DND-41 (cell line): Measurements from ENCODE around the gene LTBP2.

Source experiments
- ATAC-seq: fragments of 200-7000 bp; cut with Tn5 transposase; 3 replicates; pipeline ENCODE4 v1.9.1; 2021; ENCODE audit warnings: low read depth; ENCODE audit not compliant: insufficient read depth
- DNase-seq: peaks from one replicate; pipeline ENCODE4 v3.0.0-alpha.2; 2020
- H2AFZ ChIP-seq: 2 replicates; pipeline ENCODE4 v1.6.0; 2012; ENCODE audit warnings: low read depth, low read length
- H3K27ac ChIP-seq: 2 replicates; pipeline ENCODE4 v1.5.1; 2012; ENCODE audit warnings: low read length, inconsistent platforms
- H3K27me3 ChIP-seq: fragments of 200-600 bp; sonication (generic); 2 replicates; pipeline ENCODE4 v1.6.0; 2012; ENCODE audit warnings: low read length, mild to moderate bottlenecking, inconsistent platforms; ENCODE audit not compliant: insufficient read depth, poor library complexity
- H3K36me3 ChIP-seq: 2 replicates; pipeline ENCODE4 v1.5.1; 2012; ENCODE audit warnings: low read length, inconsistent platforms; ENCODE audit not compliant: insufficient read depth
- H3K4me1 ChIP-seq: 2 replicates; pipeline ENCODE4 v1.5.1; 2012; ENCODE audit warnings: mild to moderate bottlenecking, low read length; ENCODE audit not compliant: insufficient read depth
- H3K4me2 ChIP-seq: 2 replicates; pipeline ENCODE4 v1.6.0; 2012; ENCODE audit warnings: mild to moderate bottlenecking, moderate library complexity, low read length, inconsistent platforms; ENCODE audit not compliant: insufficient read depth
- H3K4me3 ChIP-seq, 2 experiments: fragments of 200-600 bp in 1 of 2; shearing (Covaris generic) in 1 of 2; 2 replicates each; pipeline ENCODE4 v1.5.1; 2012 to 2016; ENCODE audit warnings: inconsistent platforms in 2 of 2, low read length in 2 of 2, mild to moderate bottlenecking in 2 of 2, low read depth in 1 of 2, moderate library complexity in 1 of 2
- H3K79me2 ChIP-seq: 2 replicates; pipeline ENCODE4 v1.6.0; 2012; ENCODE audit warnings: low read length, inconsistent platforms; ENCODE audit not compliant: insufficient read depth
- H3K9ac ChIP-seq: 2 replicates; pipeline ENCODE4 v1.6.0; 2012; ENCODE audit warnings: low read depth, mild to moderate bottlenecking, inconsistent platforms, low read length, moderate library complexity
- H3K9me3 ChIP-seq: 2 replicates; pipeline ENCODE4 v1.5.1; 2012; ENCODE audit warnings: low read length, moderate library complexity, mild to moderate bottlenecking, inconsistent platforms; ENCODE audit not compliant: insufficient read depth, severe bottlenecking
- H4K20me1 ChIP-seq: 2 replicates; pipeline ENCODE4 v1.6.0; 2012; ENCODE audit warnings: low read length; ENCODE audit not compliant: insufficient read depth
- EZH2 ChIP-seq: IDR thresholded peaks from 3 replicates; pipeline ENCODE4 v1.6.1; 2012; ENCODE audit warnings: borderline replicate concordance, low read depth, mild to moderate bottlenecking, moderate library complexity, low read length, inconsistent platforms; ENCODE audit not compliant: severe bottlenecking
- TF ChIP-seq, protein P1 (sequence below): IDR thresholded peaks from 2 replicates; pipeline ENCODE4 v1.5.1; 2012; ENCODE audit warnings: borderline replicate concordance, low read length, moderate library complexity, mild to moderate bottlenecking; ENCODE audit not compliant: poor library complexity, severe bottlenecking; ENCODE audit errors: extremely low read depth

The LTBP2 gene

DNA sequence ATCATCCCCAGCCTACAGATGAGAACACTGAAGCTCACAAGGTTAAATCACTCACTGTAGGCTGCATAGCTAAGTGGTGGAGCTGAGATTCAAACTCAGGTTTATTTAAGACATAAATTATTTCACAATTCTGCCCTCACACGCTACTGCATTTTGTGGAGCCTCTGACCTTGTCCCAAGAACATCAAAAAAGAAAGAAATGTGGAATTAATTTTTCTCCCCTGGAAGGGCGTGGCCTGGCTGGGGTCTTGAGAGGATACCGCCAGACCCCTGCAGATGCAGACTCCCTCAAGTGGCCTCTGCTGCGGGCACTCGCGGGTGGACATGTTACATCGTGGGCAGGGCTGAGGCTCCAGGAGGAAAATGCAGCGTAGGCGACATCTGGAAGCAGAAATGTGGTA is 40.6 kb downstream of the LTBP2 start:
- H3K9me3 ChIP-seq: no peaks in the 10 kb centered on the region
- H3K4me2 ChIP-seq: no peak overlapping the region
- TF ChIP-seq, protein P1, sequence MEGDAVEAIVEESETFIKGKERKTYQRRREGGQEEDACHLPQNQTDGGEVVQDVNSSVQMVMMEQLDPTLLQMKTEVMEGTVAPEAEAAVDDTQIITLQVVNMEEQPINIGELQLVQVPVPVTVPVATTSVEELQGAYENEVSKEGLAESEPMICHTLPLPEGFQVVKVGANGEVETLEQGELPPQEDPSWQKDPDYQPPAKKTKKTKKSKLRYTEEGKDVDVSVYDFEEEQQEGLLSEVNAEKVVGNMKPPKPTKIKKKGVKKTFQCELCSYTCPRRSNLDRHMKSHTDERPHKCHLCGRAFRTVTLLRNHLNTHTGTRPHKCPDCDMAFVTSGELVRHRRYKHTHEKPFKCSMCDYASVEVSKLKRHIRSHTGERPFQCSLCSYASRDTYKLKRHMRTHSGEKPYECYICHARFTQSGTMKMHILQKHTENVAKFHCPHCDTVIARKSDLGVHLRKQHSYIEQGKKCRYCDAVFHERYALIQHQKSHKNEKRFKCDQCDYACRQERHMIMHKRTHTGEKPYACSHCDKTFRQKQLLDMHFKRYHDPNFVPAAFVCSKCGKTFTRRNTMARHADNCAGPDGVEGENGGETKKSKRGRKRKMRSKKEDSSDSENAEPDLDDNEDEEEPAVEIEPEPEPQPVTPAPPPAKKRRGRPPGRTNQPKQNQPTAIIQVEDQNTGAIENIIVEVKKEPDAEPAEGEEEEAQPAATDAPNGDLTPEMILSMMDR: no peak
- no peak for TF ChIP-seq EZH2
- no peak overlapping the region for H3K9ac ChIP-seq
- H2AFZ ChIP-seq: no peak overlapping the region
- DNase-seq (no peak), ATAC-seq (no peak)
- no peak overlapping the region for H3K27ac ChIP-seq
- no peaks in the 10 kb centered on the region for H3K36me3 ChIP-seq
- H3K4me1 ChIP-seq: no peaks in the 10 kb centered on the region
- H3K79me2 ChIP-seq: no peaks in the 10 kb centered on the region
- peaks cover 24% of the 10 kb centered on the region for H3K27me3 ChIP-seq
- no peak overlapping the region for H3K4me3 ChIP-seq
- no peaks in the 10 kb centered on the region for H4K20me1 ChIP-seq

DNA sequence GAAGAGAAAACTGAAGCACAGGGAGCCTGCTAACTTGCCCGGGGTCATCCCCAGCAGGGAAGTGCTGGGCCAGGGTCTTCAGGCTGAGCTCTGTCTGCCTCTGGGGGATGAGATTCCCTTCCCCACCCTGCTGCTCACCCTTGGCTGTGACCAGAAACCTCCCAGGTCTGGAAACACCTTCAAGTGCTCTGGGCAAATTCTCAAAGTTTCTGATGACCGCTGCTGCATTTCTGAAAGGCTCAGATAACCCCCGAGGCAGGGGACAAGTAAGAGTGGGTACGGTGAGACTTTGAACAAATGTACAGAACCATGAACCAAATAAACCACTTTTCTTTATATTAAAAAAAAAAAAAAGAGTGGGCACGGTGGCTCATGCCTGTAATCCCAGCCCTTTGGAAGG is 41.3 kb downstream of the LTBP2 start:
- Histone ChIP-seq H3K9ac (no peak overlapping the region), H3K9me3 (no peaks in the 10 kb centered on the region), H3K4me1 (no peaks in the 10 kb centered on the region), H3K36me3 (no peaks in the 10 kb centered on the region), H3K27me3 (peaks cover 20% of the 10 kb centered on the region), H3K4me2 (no peak overlapping the region), H4K20me1 (no peaks in the 10 kb centered on the region), H2AFZ (no peak overlapping the region), H3K4me3 (no peak overlapping the region), H3K79me2 (no peaks in the 10 kb centered on the region), H3K27ac (no peak overlapping the region)
- no peak for DNase-seq
- ATAC-seq: no peak
- TF ChIP-seq, protein P1: no peak
- no peak for TF ChIP-seq EZH2

DNA sequence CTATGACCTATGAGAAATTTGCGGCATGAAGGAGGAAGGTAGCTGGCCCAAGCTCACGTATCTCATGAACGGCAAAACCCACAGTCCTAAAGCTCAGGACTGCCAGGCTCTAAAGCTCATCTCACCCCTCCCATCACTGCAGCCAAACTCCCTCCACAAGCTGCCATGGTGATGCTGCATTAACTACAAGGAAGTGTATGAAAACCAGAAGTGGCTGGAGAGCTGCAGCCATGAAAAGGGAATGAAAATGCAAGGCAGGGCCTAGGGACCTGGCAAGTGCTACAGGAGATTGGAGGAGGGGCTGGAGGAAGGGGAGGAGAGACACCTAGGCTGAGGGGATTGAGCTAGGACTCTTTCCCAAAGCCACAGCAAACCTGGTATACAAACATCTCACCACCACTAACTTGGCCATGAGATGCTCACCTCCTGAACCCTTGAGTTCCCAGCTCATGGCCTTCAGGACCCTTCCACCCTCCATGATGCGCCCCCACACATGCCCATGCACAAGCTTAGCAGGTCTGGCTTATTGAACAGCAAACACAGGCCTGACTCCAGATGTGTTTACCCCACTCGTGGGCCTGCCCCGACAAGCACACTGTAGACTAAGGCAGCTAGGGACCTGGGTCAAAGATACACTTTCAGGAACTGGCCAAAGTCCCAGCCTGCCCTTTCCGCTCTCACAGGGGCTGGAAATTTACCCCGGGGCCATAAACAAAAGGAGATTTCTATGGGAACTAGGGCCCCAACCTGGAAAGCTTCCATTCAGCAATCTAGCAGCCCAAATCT is 42.0 kb downstream of the LTBP2 start:
- no peak overlapping the region for H3K27ac ChIP-seq
- no peak for ATAC-seq

More for the DNA sequence above, 42.0 kb downstream of the LTBP2 start:
- no peak overlapping the region for H2AFZ ChIP-seq
- H3K9me3 ChIP-seq: no peaks in the 10 kb centered on the region
- TF ChIP-seq, protein P1: no peak
- TF ChIP-seq EZH2: no peak
- no peaks in the 10 kb centered on the region for H3K36me3 ChIP-seq
- no peak overlapping the region for H3K9ac ChIP-seq
- H3K4me1 ChIP-seq: no peaks in the 10 kb centered on the region
- H3K4me2 ChIP-seq: no peak overlapping the region
- H3K79me2 ChIP-seq: no peaks in the 10 kb centered on the region
- H4K20me1 ChIP-seq: no peaks in the 10 kb centered on the region
- peaks cover 22% of the 10 kb centered on the region for H3K27me3 ChIP-seq
- no peak for DNase-seq
- no peak overlapping the region for H3K4me3 ChIP-seq
